Karpas-422 (cell line): ENCODE measurements around the gene LILRA5. TPM values are rescaled to one million over a fixed set of nuclear protein-coding genes. Genes with fewer than 3 reads are reported as not detected.
"Not testable (repeated sequence)": the region's sequence is repeated elsewhere in the genome, so short reads cannot be mapped to it uniquely, and the experiment has no call there.

ENCODE experiments used
- DNase-seq: peaks from one replicate; pipeline ENCODE4 v3.0.0-alpha.2; 2015
- H2AFZ ChIP-seq: fragments of 200-600 bp; sonication (generic); 2 replicates; pipeline ENCODE4 v1.6.1; 2014; ENCODE audit warnings: antibody characterized with exemption, low read length, mixed read lengths
- H3K27ac ChIP-seq: fragments of 200-600 bp; sonication (generic); 2 replicates; pipeline ENCODE4 v1.5.1; 2014; ENCODE audit warnings: mild to moderate bottlenecking, low read length, moderate library complexity
- H3K27me3 ChIP-seq: fragments of 200-600 bp; sonication (generic); 2 replicates; pipeline ENCODE4 v1.6.1; 2014; ENCODE audit warnings: low read length, mixed read lengths
- H3K36me3 ChIP-seq: fragments of 200-600 bp; sonication (generic); 2 replicates; pipeline ENCODE4 v1.6.1; 2014; ENCODE audit warnings: low read length, mixed read lengths; ENCODE audit not compliant: insufficient read depth
- H3K4me1 ChIP-seq: fragments of 200-600 bp; sonication (generic); 2 replicates; pipeline ENCODE4 v1.6.1; 2014; ENCODE audit warnings: mild to moderate bottlenecking, low read length, mixed read lengths
- H3K4me2 ChIP-seq: fragments of 200-600 bp; sonication (generic); 2 replicates; pipeline ENCODE4 v1.6.1; 2014; ENCODE audit warnings: low read length, low read depth, mild to moderate bottlenecking; ENCODE audit not compliant: poor library complexity, severe bottlenecking
- H3K4me3 ChIP-seq: fragments of 200-600 bp; sonication (generic); 2 replicates; pipeline ENCODE4 v1.5.1; 2014; ENCODE audit warnings: mild to moderate bottlenecking, antibody characterized with exemption, low read length, mixed read lengths
- H3K79me2 ChIP-seq: fragments of 200-600 bp; sonication (generic); 2 replicates; pipeline ENCODE4 v1.6.1; 2014; ENCODE audit warnings: mild to moderate bottlenecking, low read length, mixed read lengths
- H3K9ac ChIP-seq: fragments of 200-600 bp; sonication (generic); 2 replicates; pipeline ENCODE4 v1.6.0; 2014; ENCODE audit warnings: low read length
- H3K9me2 ChIP-seq: fragments of 200-600 bp; sonication (generic), shearing (Covaris generic); replicated peaks from 2 replicates; pipeline ENCODE4 v1.6.0; 2014; ENCODE audit warnings: mild to moderate bottlenecking, low read length, moderate library complexity; ENCODE audit not compliant: insufficient read depth
- H3K9me3 ChIP-seq: fragments of 300-700, 200-600 bp; sonication (generic); 2 replicates; pipeline ENCODE4 v1.6.1; 2014; ENCODE audit warnings: low read length, mixed read lengths
- H4K20me1 ChIP-seq: fragments of 200-600 bp; sonication (generic); 2 replicates; pipeline ENCODE4 v1.6.1; 2014; ENCODE audit warnings: mild to moderate bottlenecking, antibody characterized with exemption, low read length, low read depth; ENCODE audit not compliant: insufficient read depth
- total RNA-seq: library from RNA; depleted of rRNA; stranded (reverse); fragments of >200 nt; shearing (Covaris generic); gene quantifications from 2 replicates; pipeline ENCODE4 v1.2.3, GENCODE V29; 2014; ENCODE audit warnings: low replicate concordance; rRNA removed

Gene LILRA5
- total RNA-seq, result not detected in 2 replicates

GRCh38 chr19:54312436-54313377 lies at the start of gene LILRA5:
Gene LILRA5, minus strand, starts transcription at chr19:54313166. Its CDS starts 147 bp downstream, at chr19:54313019.
- Histone ChIP-seq H3K4me2 (no peak within 1 kb of the TSS), H3K4me1 (no peaks in the 10 kb centered on the region; the same call in 1 of the 2 replicates), H3K9ac (no peak within 1 kb of the TSS), H3K27ac (no peak within 1 kb of the TSS), H3K9me3 (no peaks in the 10 kb centered on the region), H2AFZ (no peak within 1 kb of the TSS), H3K4me3 (no peak within 1 kb of the TSS), H3K36me3 (no peaks in the 10 kb centered on the region), H4K20me1 (no peaks in the 10 kb centered on the region), H3K79me2 (no peaks in the 10 kb centered on the region), H3K9me2 (no peaks in the 10 kb centered on the region), H3K27me3 (no peaks in the 10 kb centered on the region)
- peak; percentile 71 for DNase-seq

GRCh38 chr19:54361680-54362422 lies 48.9 kb upstream of the LILRA5 start:
- not testable (repeated sequence) for H3K9ac ChIP-seq, H3K27me3 ChIP-seq, H3K9me3 ChIP-seq, H3K79me2 ChIP-seq, H3K9me2 ChIP-seq, DNase-seq, H3K36me3 ChIP-seq, H2AFZ ChIP-seq, H3K27ac ChIP-seq, H4K20me1 ChIP-seq
- H3K4me1 ChIP-seq, result peaks cover 25% of the 10 kb centered on the region
- peak overlapping the region; percentile 38; the same call in 1 of the 2 replicates for H3K4me3 ChIP-seq
- peak overlapping the region; percentile 49 for H3K4me2 ChIP-seq

- not testable (repeated sequence) for H3K79me2 ChIP-seq, H3K9me2 ChIP-seq, H3K36me3 ChIP-seq, H3K9ac ChIP-seq, H3K4me3 ChIP-seq, H3K4me2 ChIP-seq, H3K9me3 ChIP-seq, H3K27me3 ChIP-seq, H2AFZ ChIP-seq, H4K20me1 ChIP-seq, H3K27ac ChIP-seq, DNase-seq
- H3K4me1 ChIP-seq, result peaks cover 25% of the 10 kb centered on the region
Measured at GRCh38 chr19:54359149-54359820, 46.3 kb upstream of the LILRA5 start.

- H3K79me2 ChIP-seq, result no peaks in the 10 kb centered on the region
- no peaks in the 10 kb centered on the region for H3K36me3 ChIP-seq
- no peaks in the 10 kb centered on the region for H4K20me1 ChIP-seq
- H3K27me3 ChIP-seq, result no peaks in the 10 kb centered on the region
- DNase-seq, result no peak
- H3K4me3 ChIP-seq, result no peak overlapping the region
- peaks cover 21% of the 10 kb centered on the region for H3K4me1 ChIP-seq
- no peak overlapping the region for H3K4me2 ChIP-seq
- H3K9me2 ChIP-seq, result no peaks in the 10 kb centered on the region
- H3K9me3 ChIP-seq, result no peaks in the 10 kb centered on the region
- no peak overlapping the region for H3K27ac ChIP-seq
- no peak overlapping the region for H3K9ac ChIP-seq
- H2AFZ ChIP-seq, result no peak overlapping the region
Measured at GRCh38 chr19:54357381-54357780, 44.4 kb upstream of the LILRA5 start.

GRCh38 chr19:54356444-54357056 lies 43.6 kb upstream of the LILRA5 start:
- no peak for DNase-seq
- Histone ChIP-seq H3K4me2 (no peak overlapping the region), H3K27me3 (no peaks in the 10 kb centered on the region), H3K9me2 (no peaks in the 10 kb centered on the region), H3K4me1 (peaks cover 20% of the 10 kb centered on the region), H3K27ac (no peak overlapping the region), H2AFZ (no peak overlapping the region), H3K79me2 (no peaks in the 10 kb centered on the region), H3K36me3 (no peaks in the 10 kb centered on the region), H3K9me3 (no peaks in the 10 kb centered on the region), H3K9ac (no peak overlapping the region), H4K20me1 (no peaks in the 10 kb centered on the region), H3K4me3 (no peak overlapping the region)

GRCh38 chr19:54355675-54356074 lies 42.7 kb upstream of the LILRA5 start:
- Histone ChIP-seq H3K4me1 (peaks cover 18% of the 10 kb centered on the region), H3K4me2 (no peak overlapping the region), H3K4me3 (no peak overlapping the region), H3K9me2 (no peaks in the 10 kb centered on the region), H3K9ac (no peak overlapping the region), H4K20me1 (no peaks in the 10 kb centered on the region), H3K79me2 (no peaks in the 10 kb centered on the region), H2AFZ (no peak overlapping the region), H3K27me3 (no peaks in the 10 kb centered on the region), H3K9me3 (no peaks in the 10 kb centered on the region), H3K36me3 (no peaks in the 10 kb centered on the region), H3K27ac (no peak overlapping the region)
- DNase-seq, result no peak

- H4K20me1 ChIP-seq, result no peaks in the 10 kb centered on the region
- H3K9me3 ChIP-seq, result no peaks in the 10 kb centered on the region
- H2AFZ ChIP-seq, result no peak overlapping the region
- H3K79me2 ChIP-seq, result no peaks in the 10 kb centered on the region
- H3K4me1 ChIP-seq, result peaks cover 14% of the 10 kb centered on the region
- H3K27me3 ChIP-seq, result no peaks in the 10 kb centered on the region
- H3K4me3 ChIP-seq, result no peak overlapping the region
- no peaks in the 10 kb centered on the region for H3K9me2 ChIP-seq
- no peaks in the 10 kb centered on the region for H3K36me3 ChIP-seq
- H3K4me2 ChIP-seq, result no peak overlapping the region
- H3K9ac ChIP-seq, result no peak overlapping the region
- H3K27ac ChIP-seq, result no peak overlapping the region
- DNase-seq, result no peak
Measured at GRCh38 chr19:54354761-54355160, 41.8 kb upstream of the LILRA5 start.
